Cardiac fibroblast (primary cell): Measurements from ENCODE around the gene FOXP4.

ENCODE experiments used
- DNase-seq, 2 donors: peaks; one replicate each; pipeline versions ENCODE4 v3.0.0 to v3.0.0-alpha.2; 2010; ENCODE audit warnings: low read depth in 2 of 2
- H3K4me3 ChIP-seq, 2 donors: replicated peaks in 1 of 2; 1 replicate in 1 of 2; 2 replicates in 1 of 2; pipeline ENCODE4 v1.5.1; 2011; ENCODE audit warnings: low read depth in 2 of 2, low read length in 2 of 2, mild to moderate bottlenecking in 2 of 2, moderate library complexity in 1 of 2
- TF ChIP-seq, protein P1 (sequence below): IDR thresholded peaks from one replicate; pipeline ENCODE4 v1.5.1; 2011; ENCODE audit warnings: low read depth, mild to moderate bottlenecking, low read length, inconsistent platforms

The FOXP4 gene

DNA sequence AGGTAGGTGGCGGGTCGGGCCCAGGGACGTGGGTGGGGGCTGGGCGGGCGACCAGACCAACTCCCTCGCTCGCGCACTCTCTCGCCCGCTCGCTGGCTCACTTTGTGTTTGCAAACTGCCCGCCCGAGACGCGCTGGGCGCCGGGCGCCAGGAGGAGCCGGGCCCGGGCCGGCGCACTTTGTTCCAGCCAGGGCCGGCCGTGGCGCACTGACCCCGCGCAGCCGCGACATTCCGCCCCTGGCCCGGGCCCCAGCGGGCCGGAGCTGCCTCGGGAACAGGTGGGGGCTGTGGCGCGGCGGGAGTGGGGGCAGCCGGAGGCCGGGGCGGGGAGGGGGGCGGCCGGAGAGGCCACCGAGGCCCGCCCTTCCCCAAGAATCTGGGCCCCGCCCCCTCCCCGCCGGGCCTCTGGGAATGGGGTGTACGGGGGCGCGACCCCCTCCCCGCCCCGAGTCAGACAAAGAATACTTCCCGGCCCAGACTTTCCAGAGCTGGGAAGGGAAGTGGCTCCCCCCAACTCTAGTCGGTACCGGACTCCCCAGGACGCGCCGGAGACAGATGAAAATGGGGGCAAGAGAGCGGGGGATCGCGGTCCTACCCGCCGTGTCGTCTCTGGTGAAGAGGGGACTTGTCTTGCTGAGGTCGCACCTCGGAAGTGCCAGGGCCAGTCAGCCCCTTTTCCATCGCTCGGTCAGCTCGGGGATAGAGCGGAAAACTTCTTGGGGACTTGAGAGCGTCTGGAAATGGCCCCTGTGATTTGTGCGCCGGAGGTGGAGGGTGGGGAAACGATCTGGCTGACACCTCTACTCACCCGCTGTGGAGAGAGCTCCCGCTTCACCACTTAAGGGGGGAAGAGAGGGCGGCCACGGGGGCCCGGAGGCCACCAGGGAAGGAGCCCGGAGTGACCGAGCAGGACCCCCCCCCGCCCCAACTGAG is 951 bp downstream of the FOXP4 start:
- peak; percentile 49 to 54 for DNase-seq
- H3K4me3 ChIP-seq = peak overlapping the region; percentile 65 to 74
- TF ChIP-seq, protein P1, sequence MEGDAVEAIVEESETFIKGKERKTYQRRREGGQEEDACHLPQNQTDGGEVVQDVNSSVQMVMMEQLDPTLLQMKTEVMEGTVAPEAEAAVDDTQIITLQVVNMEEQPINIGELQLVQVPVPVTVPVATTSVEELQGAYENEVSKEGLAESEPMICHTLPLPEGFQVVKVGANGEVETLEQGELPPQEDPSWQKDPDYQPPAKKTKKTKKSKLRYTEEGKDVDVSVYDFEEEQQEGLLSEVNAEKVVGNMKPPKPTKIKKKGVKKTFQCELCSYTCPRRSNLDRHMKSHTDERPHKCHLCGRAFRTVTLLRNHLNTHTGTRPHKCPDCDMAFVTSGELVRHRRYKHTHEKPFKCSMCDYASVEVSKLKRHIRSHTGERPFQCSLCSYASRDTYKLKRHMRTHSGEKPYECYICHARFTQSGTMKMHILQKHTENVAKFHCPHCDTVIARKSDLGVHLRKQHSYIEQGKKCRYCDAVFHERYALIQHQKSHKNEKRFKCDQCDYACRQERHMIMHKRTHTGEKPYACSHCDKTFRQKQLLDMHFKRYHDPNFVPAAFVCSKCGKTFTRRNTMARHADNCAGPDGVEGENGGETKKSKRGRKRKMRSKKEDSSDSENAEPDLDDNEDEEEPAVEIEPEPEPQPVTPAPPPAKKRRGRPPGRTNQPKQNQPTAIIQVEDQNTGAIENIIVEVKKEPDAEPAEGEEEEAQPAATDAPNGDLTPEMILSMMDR = no peak

DNA sequence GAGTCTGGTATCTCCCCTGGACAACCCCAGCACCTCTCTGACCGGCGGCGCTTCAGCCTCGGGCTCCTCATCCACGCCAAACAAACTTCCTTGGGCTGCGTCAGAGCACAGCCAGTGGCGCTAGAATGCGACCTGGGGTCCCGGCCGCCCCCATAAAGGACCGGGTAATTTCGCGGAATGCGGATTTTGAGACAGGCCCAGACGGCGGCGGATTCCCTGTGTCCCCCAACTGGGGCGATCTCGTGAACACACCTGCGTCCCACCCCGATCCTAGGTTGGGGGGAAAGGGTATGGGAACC is 1.6 kb downstream of the FOXP4 start:
- peak overlapping the region; percentile 65 to 74 for H3K4me3 ChIP-seq
- DNase-seq = no peak
- TF ChIP-seq, protein P1 = no peak

DNA sequence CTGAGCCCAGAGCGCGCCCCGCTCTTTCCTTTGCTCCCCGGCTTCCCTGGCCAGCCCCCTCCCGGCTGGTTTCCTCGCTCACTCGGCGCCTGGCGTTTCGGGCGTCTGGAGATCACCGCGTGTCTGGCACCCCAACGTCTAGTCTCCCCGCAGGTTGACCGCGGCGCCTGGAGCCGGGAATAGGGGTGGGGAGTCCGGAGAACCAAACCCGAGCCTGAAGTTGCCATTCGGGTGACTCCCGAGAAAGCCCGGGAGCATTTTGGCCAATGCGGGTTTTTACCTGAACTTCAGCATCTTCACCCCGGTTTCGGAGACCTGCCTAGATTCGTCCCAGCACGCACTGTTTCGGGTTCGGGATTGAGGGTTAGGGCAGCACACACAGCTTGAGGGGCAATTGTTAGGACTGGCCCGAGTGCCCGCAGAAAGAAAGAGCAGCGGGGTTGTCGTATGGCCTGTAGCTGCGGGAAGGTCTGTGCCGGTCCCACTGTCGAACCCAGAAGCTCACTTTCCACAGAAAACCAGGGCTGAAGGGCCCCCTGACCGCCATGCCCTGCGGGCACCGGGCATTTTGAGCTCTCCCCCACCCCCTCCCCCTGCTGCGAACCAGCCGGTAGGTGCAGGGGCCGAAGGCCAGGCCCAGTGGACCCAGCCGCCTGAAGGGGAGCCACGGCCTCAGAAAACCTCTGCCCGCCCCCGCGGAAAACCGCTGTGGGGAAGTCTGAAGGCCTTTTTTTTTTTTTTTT is 2.1 kb downstream of the FOXP4 start:
- DNase-seq = no peak
- TF ChIP-seq, protein P1 = no peak
- H3K4me3 ChIP-seq = peak overlapping the region; percentile 65 to 74

DNA sequence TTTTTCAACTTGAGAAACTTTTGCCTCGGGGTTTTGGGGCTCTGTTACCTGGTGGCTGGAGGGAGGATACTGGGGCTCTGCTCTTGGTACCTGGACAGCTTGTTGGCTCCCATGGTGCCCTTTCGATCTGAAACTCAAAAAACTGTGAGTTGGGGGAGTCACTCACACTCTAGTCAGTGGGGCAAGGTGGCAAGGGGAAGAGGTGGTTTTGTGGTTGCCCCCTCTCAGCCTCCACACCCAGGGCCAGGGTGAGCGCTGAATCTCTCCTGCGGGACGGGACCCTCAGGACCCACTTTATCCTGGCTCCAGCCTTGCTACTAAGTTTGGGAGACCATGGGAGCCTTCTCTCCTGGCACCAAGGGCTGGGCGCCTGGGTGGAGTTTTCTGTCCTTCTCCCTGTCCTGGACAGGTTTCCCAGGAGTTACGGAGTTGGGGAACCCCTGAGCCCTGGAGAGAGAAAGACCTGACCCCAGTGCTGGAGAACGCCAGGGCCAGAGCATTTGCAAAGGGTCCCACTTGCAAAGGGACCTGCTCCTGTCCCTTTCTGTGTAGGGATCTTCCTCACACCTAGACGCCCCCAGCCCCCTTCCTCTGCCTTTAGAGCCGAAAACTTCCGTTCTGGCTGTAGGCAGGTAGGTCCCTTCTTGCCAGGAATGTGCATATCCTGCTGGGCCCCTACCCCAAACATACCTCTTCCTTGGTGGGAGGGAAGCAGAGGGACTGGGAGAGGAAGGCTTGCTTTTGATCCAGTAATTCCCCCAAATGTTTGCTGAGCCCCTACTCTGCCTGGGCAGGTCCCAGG is 2.9 kb downstream of the FOXP4 start:
- DNase-seq = no peak
- TF ChIP-seq, protein P1 = no peak
- H3K4me3 ChIP-seq = no peak overlapping the region

DNA sequence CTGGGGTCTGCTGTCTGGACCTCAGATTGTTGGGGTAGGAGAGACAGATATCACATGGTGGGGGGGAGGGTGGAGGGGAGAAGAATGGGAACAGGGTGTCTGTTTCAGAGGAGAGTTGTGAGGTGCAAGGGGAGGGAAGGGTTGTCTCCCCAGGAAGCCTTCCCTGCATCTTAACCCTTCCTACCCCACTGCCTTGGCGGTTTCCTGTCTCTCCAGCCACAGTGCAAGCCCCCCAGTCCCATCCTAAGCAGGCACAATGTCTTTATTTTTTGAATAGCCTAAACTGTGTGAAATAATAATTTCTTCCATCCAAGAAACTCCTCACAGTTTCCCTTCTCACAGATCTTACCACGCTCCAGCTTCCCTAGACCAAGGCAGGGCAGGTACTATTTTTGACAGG is 3.5 kb downstream of the FOXP4 start:
- no peak for DNase-seq
- TF ChIP-seq, protein P1 = no peak
- H3K4me3 ChIP-seq = no peak overlapping the region

DNA sequence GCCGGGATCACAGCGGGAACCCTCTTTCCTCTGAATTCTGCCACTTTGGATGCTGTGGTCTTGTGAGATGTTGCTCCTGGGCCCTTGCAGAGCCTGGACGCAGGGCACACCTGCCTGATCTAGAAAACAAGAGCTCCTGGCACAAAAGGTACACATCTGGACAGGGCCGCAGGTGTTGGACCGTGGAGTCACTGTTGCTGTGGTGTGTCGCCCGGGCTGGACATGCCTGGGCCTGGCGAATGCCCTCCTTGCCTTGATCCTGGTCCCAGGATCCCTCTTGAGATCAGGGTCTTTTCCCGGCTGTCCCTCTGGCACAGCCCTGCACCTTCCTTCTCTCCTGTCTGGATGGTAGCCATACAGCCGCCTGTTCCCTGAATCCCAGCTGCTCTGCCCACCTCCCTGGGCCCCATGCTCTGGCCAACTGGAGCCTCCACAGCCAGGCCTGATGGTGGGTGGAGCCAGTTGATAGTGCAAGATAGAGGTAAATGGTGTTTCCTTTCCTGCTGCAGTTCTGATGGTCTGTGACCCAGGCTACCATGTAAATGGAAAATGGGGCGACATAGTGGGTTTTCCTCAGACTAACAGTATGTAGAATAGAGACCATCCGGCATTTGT is 5.0 kb downstream of the FOXP4 start:
- TF ChIP-seq, protein P1 = no peak
- H3K4me3 ChIP-seq = no peak overlapping the region
- DNase-seq = no peak
